ENCODE results near the gene MRPL37. TPM values are rescaled to one million over a fixed set of nuclear protein-coding genes. Genes with fewer than 3 reads are reported as not detected.

Gene MRPL37
- total RNA-seq, 2 donors from 2014 or later, result 84.5 to 95.8 TPM

- Histone ChIP-seq H3K4me3 (ENCODE audit: low read length) (no peak overlapping the region), H3K4me1 (ENCODE audit: control insufficient read depth, insufficient read depth, low read length) (no peaks in the 10 kb centered on the region), H3K27me3 (ENCODE audit: control insufficient read depth, insufficient read depth, low read length, poor library complexity, severe bottlenecking) (no peaks in the 10 kb centered on the region), H3K36me3 (ENCODE audit: control insufficient read depth, insufficient read depth, low read length) (peaks cover 87% of the 10 kb centered on the region), H3K27ac (ENCODE audit: low read depth, low read length) (no peak overlapping the region), H3K9me3 (ENCODE audit: control insufficient read depth, low read length) (no peaks in the 10 kb centered on the region), H3K9ac (ENCODE audit: extremely low read depth, low read length, poor library complexity, severe bottlenecking) (no peak overlapping the region)
- DNase-seq, result no peak
- 93 to 94% methylated on average over 6 to 10 of the region's 10 CpGs for WGBS, 2 experiments (ENCODE audit: insufficient coverage in 1 of 2, insufficient read length in 1 of 2)
- no peaks in the 10 kb centered on the region for H3K27me3 Mint-ChIP-seq (ENCODE audit: insufficient read depth)
- peaks cover 4% of the 10 kb centered on the region for H3K4me1 Mint-ChIP-seq
- H3K27ac Mint-ChIP-seq, result no peak overlapping the region
- no peak overlapping the region for H3K4me3 Mint-ChIP-seq
- peaks cover 79% of the 10 kb centered on the region for H3K36me3 Mint-ChIP-seq (ENCODE audit: low read depth)
- peaks cover 4% of the 10 kb centered on the region for H3K9me3 Mint-ChIP-seq
- TF ChIP-seq CTCF (conservative IDR thresholded peaks at IDR 0.05), result no peak
Measured at GRCh38 chr1:54239631-54240031, 39.7 kb downstream of the MRPL37 start.

GRCh38 chr1:54240741-54241335, 40.9 kb downstream of the MRPL37 start:
- no peaks in the 10 kb centered on the region for H3K4me1 Mint-ChIP-seq

GRCh38 chr1:54241364-54241763, 41.4 kb downstream of the MRPL37 start:
- H3K36me3 ChIP-seq (ENCODE audit: control insufficient read depth, insufficient read depth, low read length), result peaks cover 94% of the 10 kb centered on the region
- H3K9me3 ChIP-seq (ENCODE audit: control insufficient read depth, low read length), result no peaks in the 10 kb centered on the region
- peaks cover 86% of the 10 kb centered on the region for H3K36me3 Mint-ChIP-seq (ENCODE audit: low read depth)
- H3K9me3 Mint-ChIP-seq, result no peaks in the 10 kb centered on the region
- H3K4me3 ChIP-seq (ENCODE audit: low read length), result no peak overlapping the region
- no peak for DNase-seq
- no peak for TF ChIP-seq CTCF (conservative IDR thresholded peaks at IDR 0.05)
- H3K27ac ChIP-seq (ENCODE audit: low read depth, low read length), result no peak overlapping the region
- H3K27me3 Mint-ChIP-seq (ENCODE audit: insufficient read depth), result no peaks in the 10 kb centered on the region
- peak overlapping the region; percentile 85 for H3K27ac Mint-ChIP-seq
- whole genome bisulfite sequencing, 2 experiments (ENCODE audit: insufficient coverage in 1 of 2, insufficient read length in 1 of 2), result 92 to 94% methylated on average over 4 to 5 of the region's 6 CpGs
- H3K9ac ChIP-seq (ENCODE audit: extremely low read depth, low read length, poor library complexity, severe bottlenecking), result no peak overlapping the region
- no peak overlapping the region for H3K4me3 Mint-ChIP-seq
- H3K4me1 Mint-ChIP-seq, result peaks cover 4% of the 10 kb centered on the region
- peaks cover 5% of the 10 kb centered on the region for H3K4me1 ChIP-seq (ENCODE audit: control insufficient read depth, insufficient read depth, low read length)
- H3K27me3 ChIP-seq (ENCODE audit: control insufficient read depth, insufficient read depth, low read length, poor library complexity, severe bottlenecking), result no peaks in the 10 kb centered on the region

More at GRCh38 chr1:54240741-54241335, 40.9 kb downstream of the MRPL37 start:
- H3K9me3 ChIP-seq (ENCODE audit: control insufficient read depth, low read length), result no peaks in the 10 kb centered on the region
- DNase-seq, result no peak
- 96 to 100% methylated on average over 5 to 12 of the region's 12 CpGs for WGBS, 2 experiments (ENCODE audit: insufficient coverage in 1 of 2, insufficient read length in 1 of 2)
- peak overlapping the region; percentile 13 for H3K27ac Mint-ChIP-seq
- no peak overlapping the region for H3K27ac ChIP-seq (ENCODE audit: low read depth, low read length)
- H3K36me3 ChIP-seq (ENCODE audit: control insufficient read depth, insufficient read depth, low read length), result peaks cover 95% of the 10 kb centered on the region
- no peak overlapping the region for H3K9ac ChIP-seq (ENCODE audit: extremely low read depth, low read length, poor library complexity, severe bottlenecking)
- peaks cover 84% of the 10 kb centered on the region for H3K36me3 Mint-ChIP-seq (ENCODE audit: low read depth)
- no peak overlapping the region for H3K4me3 Mint-ChIP-seq
- H3K4me3 ChIP-seq (ENCODE audit: low read length), result no peak overlapping the region
- peaks cover 3% of the 10 kb centered on the region for H3K4me1 ChIP-seq (ENCODE audit: control insufficient read depth, insufficient read depth, low read length)
- peak; percentile 11 for TF ChIP-seq CTCF (conservative IDR thresholded peaks at IDR 0.05)
- H3K27me3 ChIP-seq (ENCODE audit: control insufficient read depth, insufficient read depth, low read length, poor library complexity, severe bottlenecking), result no peaks in the 10 kb centered on the region
- H3K27me3 Mint-ChIP-seq (ENCODE audit: insufficient read depth), result no peaks in the 10 kb centered on the region
- no peaks in the 10 kb centered on the region for H3K9me3 Mint-ChIP-seq
